ENCODE results near the gene PPIF.

PPIF gene

DNA sequence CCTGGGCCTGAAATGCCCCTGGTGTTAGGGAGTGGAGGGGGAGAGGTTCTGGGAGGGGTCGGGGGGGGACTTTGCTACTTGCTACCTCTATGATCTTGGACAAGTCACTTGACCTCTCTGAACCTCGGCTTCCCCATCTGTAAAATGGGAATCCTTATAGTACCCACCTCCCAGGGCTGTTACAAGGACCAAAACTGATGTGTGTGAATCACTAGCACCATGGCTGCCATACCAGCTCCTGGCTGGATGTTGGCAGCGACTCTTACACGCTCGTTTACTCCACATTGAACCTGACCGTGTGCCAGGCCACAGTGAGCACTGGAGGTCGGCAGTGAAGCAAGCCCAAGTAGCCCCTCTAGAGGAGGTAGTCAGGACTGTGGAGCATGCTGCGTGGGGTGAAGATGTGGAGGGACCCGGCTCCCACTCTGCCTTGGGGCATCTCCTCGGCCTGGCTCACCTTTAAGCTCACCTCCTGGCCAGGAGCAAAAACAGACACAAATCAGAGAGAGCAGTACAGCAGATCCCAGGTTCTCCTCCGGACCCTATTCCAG is 28.9 kb downstream of the PPIF start:
- no peak for DNase-seq

DNA sequence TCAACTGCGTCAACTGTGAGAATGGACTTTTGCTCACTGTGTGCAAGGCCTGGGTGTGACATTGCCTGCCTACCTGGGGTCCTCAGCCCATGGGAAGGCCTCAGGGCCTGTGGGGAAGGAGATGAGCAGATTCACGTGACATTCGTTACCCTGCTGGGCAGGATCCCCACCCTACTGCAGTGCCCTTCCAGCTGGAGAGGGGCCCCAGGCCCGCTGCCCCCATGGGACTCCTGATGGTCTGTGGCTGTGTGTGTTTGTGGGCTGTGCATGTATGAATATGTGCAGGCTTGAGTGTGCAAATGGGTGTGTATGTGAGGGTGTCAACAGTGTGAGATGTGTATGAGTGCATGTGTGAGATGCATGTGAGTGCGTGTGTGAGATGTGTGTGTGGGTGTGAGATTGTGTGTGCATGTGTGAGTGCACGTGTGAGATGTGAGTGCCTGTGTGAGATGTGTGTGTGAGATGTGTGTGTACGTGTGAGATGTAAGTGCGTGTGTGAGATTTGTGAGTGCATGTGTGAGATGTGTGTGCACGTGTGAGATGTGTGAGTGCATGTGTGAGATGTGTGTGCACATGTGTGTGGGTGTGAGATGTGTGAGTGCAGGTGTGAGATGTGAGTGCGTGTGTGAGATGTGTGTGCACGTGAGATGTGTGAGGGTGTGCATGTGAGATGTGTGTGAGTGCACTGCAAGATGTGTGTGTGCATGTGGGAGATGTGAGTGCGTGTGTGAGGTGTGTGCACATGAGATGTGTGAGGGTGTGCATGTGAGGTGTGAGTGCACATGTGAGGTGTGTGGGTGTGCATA is 29.7 kb downstream of the PPIF start:
- DNase-seq: no peak

DNA sequence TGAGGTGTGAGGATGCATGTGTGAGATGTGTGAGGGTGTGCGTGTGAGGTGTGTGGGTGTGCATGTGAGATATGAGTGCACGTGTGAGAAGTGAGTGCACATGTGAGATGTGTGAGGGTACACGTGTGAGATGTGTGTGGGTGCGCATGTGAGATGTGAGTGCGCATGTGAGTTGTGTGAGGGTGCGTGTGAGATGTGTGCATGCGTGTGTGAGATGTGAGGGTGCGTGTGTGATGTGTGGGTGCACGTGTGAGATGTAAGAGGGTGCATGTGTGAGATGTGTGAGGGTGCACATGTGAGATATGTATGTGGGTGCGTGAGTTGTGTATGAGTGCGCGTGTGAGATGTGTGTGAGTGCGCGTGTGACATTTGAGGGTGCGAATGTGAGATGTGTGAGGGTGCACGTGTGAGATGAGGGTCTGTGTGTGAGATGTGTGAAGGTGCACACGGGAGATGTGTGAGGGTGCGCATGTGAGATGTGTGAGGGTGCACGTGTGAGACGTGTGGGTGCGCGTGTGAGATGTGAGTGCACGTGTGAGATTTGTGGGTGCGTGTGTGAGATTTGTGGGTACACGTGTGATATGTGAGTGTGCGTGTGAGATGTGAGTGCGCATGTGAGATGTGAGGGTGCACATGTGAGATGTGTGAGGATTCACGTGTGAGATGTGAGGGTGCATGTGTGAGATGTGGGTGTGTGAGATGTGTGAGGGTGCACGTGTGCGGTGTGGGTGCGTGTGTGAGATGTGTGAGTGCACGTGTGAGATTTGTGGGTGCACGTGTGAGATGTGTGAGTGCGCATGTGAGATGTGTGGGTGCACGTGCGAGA is 30.5 kb downstream of the PPIF start:
- DNase-seq: no peak

DNA sequence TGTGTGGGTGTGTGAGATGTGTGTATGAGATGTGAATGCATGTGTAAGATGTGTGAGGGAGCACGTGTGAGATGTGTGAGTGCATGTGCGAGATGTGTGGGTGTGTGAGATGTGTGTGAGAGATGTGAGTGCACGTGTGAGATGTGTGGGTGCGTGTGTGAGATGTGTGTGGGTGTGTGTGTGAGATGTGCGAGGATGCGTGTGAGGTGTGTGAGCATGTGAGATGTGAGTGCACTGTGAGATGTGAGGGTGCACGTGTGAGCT is 31.0 kb downstream of the PPIF start:
- DNase-seq: no peak

DNA sequence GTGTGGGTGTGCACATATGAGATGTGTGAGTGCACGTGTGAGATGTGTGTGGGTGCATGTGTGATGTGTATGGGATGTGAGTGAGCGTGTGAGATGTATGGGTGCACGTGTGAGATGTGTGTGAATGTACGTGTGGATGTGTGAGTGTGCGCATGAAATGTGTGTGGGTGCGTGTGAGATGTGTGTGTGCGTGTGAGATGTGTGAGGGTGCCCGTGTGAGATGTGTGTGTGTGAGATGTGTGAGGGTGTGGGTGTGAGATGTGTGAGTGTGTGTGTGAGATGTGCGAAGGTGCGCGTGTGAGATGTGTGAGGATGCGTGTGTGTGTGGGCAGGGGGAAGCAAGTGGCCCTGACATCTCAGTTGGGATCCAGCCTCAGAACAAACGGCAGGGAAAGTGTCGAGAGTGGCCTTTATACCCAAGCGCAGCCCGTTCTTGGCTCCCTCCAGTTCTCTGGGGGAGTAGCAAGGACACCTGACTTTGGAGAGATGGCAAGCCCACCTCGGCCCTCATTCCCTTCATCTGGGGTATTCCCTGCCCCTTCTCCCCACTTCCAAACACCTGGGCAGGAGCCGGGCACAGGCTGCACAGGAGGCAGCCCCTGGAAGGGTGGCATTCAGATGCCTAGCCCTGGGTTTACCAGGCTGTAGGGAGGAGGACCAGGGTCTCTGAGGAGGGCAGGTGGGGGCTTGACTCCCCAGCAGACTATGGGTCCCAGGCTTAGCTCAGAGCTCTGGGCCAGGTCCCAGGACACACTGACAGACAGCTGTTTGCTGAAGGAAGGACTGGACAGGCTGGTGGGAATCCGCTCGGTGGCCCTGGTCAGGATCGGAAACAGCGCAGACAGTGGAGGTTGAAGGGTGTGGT is 31.6 kb downstream of the PPIF start:
- DNase-seq: no peak

DNA sequence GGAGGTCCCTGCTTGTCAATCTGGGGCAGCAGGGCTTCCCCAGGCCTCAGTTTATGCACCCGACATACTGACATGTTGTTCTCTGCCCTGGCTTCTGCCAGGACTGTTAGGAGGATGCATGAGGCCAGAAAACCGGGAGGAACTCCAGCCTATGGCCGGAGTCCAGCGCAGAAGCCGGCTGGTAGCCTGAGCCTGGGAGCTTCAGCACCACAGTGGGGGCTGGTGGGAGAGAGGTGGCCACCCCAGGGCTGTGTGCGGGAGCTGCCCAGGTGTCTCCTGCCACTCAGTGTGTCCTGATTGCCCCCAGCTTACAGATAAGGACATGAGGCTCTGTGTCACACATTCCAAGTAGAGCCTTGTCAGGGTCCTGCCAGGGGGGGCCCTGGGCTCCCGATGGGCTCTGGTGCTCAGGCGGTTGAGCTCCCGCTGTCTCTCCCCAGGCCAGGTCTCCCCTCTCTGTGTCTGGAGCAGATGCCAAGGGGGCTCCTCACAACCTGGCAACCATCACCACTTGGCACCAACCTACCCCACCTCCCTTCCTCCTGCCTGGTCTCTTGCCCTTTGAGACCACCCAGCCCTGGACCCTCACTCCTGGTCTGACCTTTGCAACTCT is 32.3 kb downstream of the PPIF start:
- DNase-seq: no peak

DNA sequence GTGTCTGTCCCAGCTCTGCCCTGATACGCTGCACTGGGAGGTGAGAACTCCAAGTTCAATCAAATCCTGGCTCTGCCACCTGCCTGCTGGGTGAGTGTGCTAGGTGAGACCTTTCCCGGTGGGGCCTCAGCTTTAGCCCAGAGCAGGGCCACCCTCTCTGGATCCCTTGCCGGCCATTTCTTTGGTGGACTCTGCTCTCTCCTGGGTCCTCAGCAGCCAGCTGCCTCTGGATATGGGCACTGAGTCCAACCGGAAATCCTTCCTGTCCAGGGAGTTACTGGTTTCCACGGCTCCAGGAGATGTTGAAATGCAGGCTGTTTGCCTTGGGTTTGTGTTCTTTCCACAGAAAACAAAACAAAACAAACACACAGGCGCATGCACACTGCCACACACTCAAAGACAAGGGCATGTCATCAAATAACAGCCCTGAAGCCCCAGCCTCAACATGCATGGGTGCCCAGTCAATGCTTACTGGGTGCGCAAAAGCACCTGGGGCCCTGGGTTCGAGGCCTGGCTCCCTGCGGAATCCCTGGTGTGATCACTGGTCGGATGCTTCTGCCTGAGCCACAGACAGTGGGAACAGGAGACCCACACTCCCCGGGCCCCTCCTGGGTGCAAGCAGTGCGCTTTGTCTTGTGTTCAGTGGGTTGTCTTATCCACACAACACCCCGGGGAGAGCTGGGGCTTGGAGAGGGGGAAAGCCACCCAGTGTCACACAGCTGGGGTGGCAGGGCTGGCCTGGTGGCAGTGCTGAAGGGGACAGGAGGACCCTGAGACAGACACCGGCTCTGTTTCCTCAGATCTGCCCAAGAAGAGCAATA is 33.1 kb downstream of the PPIF start:
- no peak for DNase-seq

DNA sequence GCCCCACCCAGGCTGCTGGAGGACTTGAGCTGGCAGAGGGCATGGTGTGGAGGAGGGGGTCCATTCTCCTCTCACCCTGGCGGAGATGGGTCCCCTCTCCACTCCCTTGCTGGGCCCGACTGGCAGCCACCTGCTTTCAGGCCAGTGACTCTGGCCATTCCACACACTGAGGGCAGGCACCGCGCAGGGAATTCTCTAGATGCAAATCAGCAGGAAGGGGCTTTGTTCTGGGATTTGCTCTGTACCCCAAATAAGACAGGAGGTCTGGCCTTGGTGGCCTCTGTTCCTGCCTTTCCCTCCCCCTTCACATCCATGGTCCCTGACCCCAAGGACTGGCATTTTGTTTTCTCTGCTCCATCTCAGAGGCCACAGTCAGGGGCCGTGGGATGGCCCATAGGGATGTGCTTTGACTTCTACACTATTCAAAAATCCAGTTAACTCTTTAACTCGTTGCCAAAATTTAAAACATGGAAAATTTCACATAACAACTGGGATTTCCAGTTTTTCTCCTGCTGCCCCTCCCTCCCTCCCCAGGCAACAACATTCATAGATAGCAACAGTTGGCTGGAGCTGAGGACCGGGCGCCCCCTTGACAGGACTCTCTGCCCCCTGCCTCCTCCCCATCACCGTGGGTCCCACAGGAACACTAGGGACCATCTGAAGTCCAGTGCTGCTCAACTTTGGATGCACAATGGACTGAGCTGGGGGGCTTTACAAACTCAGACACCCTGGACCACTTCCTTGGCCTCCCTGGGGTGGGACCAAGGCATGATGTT is 33.9 kb downstream of the PPIF start:
- no peak for DNase-seq

DNA sequence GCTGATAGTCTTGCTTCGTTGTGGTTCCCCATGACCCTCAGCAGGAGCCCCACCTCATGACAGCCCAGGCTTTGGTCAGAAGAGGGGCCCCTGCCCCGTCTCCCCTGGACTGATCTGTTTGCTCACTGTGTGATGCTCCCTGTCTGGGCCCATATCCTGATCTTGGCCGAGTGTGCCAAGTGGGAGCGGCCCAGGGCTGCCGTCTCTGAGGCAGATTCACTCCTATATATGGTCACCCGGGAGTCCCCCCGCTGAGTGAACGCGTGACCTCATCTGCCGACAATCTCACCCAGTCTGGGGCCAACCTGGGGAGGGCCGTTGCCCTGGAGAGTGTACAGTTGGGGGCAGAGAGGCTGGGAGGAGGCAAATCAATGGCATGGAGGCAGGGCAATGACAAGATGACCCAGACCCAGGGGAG is 34.5 kb downstream of the PPIF start:
- DNase-seq: peak; percentile 51

DNA sequence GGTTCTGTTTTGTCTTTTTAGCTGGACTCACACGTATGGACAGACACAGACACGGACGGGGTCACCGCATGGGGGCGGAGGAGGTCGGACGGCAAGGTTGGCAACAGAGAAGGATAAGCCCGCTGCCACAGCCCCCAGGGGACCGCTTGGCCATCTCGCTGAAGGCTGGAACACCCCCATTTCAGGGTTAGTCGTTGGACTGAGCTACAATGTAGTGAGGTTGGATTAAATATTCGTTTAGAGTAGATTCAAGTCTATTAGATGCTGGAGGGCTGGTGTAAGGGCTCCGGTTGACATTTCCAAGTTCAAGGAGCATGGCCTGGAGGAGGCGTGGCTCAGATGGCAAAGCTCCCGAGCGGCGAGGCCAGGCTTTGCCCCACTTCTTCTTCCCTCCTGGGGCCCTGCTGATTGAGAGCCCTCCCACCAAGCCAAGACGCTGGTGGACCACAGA is 35.2 kb downstream of the PPIF start:
- peak; percentile 50 for DNase-seq

DNA sequence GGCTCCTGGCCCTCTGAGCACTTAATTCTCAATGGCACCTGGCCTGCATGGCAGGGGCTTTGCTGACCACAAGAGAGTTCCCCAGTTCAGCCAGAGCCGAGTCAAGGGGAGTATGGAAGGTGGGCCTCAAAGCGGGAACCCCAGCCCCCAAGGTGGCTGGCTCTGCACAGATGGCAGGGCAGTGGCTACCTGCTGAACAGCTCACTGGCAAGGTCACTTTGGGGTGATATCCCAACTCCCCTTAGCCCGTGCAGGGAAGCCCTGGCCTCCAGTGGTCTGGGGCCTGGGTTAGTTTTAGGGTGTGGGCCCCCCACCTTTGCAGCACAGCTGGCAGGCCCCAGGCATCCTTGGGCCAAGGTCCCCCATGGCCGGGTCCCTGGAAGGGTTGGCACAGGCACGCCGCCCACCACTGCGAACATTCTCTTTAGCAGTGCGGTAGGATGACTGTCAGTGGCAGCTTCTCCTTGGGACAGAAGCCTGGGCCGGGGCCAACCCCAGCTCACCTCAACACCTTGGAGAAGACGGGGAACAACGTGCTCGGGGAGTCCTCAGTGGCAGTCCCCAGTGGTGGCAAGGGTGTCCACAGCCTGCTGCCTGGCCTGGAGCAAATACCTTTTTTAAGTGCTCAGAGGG is 36.8 kb downstream of the PPIF start:
- no peak for DNase-seq

DNA sequence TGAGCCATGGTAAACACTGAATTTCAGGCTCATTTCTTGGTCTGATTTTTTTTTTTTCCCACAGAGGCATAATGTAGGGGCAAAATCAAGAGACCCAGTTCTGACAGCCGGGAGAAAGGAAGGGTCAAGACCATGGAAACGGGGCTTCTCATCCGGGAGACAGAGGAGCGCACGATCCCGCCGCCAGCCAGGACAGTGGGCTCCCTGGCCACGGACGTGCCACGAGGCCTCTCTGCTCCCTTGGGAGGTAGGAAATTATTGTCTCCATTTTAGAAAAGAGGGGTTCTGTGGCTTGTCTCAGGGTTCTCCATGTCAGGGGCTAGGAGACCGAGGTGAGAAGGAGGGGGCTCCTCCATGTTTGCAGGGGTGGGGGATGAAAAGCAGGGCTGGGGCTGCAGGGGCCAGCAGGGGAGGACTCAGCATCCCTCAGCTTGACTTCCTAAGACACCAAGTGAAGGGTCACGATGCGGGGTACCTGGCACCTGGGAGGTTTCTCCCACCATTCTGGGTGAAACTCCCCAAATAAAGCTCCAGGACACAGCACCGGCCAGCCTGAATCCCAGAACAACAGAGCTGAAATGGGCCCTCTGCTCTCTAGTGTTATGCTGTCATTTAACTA is 37.6 kb downstream of the PPIF start:
- no peak for DNase-seq

DNA sequence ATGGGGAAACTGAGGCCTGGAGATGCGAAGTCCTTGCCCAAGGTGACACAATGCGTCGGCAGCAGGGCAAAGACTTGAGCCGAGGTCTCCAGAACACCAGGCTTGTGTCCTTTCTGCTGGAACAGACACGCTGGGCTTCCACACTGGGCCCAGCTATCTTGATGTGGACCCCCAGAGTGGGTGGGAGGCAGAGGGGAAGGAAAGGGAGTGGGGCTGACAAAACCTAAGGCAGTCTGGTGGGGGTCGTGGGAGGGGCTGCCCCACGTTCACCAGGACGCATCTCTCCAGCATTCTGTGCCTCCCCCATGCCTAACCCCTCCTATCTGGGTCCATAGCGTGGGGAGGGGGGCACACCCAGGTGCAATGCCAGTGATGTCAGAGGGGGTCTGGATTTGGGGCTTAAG is 38.1 kb downstream of the PPIF start:
- no peak for DNase-seq

DNA sequence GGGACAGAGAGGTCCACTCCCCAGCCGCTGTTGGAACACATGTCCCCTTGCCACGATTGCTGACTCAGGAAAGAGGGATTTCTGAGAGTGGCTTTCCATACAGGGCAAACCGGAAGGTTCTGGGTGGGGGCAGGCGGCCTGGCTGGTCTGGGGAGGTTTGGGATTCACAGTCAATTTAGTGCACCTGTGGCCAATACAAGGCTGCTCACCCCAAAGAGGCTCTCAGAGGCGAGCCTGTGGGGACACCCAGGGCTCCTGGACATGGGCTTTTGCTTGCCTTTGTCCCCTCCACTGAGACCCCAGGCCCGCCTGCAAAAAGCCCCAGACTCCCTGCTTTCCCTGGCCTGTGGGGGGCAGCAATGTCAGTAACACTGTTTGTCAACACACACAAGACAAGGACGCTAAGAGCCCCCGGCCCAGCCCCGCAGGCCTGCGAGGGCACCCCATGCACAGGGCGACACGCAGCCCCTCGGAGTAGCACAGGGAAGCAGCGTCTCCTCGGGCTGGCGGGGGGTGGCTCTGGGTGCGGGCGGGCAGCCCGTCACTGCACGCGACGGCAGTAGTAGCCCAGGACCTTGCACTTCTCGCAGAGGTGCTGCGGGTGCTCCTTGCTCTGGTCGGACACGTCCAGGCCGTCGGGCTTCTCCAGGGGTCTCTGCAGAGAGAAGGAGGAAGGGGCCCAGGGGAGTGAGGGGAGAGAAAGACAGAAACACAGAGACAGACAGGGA is 38.7 kb downstream of the PPIF start:
- DNase-seq: no peak

DNA sequence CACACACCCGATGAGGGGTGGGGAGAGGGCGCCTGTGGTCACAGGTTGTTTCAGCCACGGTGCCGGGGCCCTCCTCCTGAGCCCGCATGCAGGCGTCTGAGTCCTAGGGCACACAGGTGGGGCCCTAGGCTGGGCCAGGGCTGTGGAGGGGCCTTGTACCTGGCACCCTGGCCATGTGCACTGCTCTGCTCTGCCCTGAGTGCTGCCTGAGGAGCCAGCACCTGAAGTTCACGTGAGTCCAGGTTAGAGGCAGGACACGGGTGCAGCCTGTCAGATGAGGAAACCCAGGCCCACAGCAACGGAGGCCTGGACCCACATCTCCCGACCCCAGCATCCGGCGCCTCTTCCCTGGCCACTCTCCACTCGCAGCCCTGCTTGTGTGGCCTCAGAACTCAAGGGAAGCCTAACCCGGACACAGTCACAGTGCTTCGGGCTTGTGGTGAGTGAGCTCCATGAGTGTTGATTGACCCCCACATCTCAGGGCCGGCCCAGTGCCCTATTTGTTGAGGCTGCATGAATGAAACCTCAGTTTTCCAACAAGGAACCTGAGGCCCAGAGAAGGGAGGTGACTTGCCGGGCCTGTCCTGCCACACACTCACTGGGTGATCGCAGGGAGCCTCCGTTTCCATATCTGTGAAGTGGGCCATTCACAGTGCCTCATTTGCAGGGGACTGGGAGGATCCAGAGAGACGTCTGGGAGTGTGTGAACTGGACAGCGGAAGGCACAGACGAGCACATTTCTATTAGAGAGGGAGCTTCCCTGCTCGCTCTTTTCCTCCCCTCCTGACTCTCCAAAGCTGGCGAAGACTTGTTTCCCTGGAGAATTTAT is 39.6 kb downstream of the PPIF start:
- no peak for DNase-seq

DNA sequence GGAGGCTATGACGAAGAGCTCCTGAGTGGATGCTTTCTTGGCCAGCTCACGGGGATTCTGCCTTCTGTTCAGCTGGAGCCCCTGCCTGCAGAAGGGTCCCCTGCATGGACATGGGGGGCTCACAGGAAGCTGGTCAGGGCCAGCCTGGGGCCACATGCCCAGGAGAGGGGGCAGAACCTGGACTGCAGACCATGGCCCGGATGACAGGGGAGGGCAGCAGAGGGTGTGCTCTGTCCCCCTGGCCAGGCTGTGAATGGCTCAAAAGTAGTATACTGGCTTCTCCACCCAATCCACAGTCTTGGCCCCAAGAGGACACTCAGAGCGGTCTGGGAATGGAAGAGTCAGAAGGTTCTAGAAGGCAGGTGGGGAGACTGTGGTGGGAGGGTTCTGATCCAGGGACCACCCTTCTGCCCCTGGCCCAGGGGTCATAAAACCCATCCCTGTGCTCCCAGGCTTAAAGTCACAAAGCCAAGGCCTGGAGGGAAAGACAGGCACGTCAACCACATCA is 40.3 kb downstream of the PPIF start:
- no peak for DNase-seq

DNA sequence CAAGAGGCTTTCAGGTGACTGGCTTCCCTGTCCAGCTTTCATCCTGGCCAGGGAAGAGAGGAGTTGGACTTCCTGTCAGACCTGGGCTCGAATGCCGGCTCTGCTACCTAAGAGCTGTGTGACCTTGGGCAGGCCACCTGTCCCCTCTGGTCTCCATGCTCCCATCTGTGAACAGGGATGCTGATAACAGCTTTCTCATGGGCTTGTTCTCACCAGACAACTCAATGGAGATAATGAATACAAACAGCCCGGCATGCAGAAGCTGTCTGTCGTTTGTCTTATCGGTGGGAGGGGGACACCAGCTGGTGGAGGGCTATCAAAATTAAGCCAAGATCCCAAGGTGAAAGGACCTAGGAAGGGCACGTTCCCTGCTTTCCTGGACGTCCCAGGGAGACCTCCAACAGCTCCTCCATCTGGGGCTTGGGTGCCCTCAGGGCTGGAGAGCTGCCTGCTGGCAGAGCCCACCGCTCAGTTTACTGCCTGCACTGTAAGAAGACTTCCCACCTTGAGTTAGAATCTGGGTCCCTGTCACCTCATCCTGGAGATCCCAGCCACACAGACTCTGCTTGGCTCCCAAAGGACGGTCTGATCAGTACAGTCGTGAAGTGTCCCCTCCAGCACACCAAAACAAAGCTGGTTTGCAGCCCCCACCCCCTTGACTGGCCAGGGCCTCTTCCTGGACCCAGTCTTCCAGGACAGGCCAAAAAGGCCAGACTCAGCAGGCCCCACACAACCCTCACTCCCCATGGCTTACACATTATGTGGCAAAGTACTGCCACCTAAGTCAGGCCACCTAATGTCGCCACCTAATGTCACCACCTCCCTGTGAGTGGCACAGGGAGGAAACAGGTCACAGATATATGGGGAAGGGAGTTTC is 40.9 kb downstream of the PPIF start:
- DNase-seq: no peak

All from eye (tissue), 1 donor.